ENCODE results near the gene PLXND1.
"Not testable (repeated sequence)": the region's sequence is repeated elsewhere in the genome, so short reads cannot be mapped to it uniquely, and the experiment has no call there.

The PLXND1 gene, protein sequence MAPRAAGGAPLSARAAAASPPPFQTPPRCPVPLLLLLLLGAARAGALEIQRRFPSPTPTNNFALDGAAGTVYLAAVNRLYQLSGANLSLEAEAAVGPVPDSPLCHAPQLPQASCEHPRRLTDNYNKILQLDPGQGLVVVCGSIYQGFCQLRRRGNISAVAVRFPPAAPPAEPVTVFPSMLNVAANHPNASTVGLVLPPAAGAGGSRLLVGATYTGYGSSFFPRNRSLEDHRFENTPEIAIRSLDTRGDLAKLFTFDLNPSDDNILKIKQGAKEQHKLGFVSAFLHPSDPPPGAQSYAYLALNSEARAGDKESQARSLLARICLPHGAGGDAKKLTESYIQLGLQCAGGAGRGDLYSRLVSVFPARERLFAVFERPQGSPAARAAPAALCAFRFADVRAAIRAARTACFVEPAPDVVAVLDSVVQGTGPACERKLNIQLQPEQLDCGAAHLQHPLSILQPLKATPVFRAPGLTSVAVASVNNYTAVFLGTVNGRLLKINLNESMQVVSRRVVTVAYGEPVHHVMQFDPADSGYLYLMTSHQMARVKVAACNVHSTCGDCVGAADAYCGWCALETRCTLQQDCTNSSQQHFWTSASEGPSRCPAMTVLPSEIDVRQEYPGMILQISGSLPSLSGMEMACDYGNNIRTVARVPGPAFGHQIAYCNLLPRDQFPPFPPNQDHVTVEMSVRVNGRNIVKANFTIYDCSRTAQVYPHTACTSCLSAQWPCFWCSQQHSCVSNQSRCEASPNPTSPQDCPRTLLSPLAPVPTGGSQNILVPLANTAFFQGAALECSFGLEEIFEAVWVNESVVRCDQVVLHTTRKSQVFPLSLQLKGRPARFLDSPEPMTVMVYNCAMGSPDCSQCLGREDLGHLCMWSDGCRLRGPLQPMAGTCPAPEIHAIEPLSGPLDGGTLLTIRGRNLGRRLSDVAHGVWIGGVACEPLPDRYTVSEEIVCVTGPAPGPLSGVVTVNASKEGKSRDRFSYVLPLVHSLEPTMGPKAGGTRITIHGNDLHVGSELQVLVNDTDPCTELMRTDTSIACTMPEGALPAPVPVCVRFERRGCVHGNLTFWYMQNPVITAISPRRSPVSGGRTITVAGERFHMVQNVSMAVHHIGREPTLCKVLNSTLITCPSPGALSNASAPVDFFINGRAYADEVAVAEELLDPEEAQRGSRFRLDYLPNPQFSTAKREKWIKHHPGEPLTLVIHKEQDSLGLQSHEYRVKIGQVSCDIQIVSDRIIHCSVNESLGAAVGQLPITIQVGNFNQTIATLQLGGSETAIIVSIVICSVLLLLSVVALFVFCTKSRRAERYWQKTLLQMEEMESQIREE (N-terminal part only)

DNA sequence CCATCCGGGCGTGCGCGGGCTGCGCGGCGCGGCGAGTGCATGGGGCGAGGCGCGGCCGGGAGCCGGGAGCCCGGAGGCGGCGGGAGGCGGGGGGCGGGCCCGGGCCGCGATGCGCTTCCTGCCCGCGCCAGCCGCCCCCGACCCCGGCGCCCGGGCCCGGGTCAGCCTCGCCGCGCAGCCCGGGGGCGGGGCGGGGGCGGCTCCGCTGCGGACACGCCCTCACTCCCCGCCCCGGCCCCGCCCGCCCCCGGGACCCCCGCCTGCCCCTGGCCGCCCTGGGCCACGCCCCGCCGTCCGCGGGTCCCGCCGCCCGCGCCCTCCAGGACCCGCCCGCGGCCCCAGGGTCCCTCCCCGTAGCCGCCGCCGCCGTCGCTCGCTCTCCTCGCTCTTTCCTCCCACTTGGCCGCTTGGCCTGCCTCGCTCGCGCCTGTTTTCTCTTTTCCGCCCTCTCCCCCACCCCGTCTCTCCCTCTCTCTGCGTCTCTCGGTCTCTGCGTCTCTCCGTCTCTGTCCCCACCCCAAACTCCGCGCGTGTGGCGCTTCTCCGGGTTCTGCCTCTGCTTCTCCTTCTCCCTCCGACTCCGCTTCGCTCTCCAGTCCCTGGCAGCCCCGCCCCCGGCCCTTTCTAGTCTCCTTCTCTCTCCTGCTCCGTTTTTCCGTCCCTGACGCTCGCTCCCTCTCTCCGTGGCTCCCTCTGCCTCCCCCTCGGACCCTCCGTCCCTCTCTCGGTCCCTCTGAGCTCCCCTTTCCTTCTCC, at the start of gene PLXND1:
PLXND1 (minus strand) TSS at position 41 of the 755 bp plus-strand sequence; CDS start at position 4, 37 bp downstream.
- DNase-seq: peak; percentile 52 to 77

DNA sequence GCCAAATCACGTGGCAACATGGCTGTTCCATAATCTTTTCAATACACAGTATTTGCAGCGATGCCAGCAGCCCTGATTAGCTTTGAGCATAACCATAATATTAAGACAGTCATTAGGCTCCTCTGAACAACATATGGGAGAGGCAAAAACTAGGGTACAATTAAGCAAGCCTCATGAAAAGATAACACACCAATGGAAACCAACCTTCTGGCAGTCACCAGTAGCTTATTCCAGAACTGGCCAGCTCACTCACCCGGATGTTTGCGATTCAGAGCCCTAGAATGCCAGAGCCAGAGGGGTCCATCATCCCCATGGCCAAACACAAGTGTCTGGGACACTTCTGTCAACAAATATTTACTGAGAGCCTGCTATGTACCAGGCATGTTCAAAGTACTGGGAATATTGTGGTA, 48.8 kb upstream of the PLXND1 start:
- DNase-seq: no peak

DNA sequence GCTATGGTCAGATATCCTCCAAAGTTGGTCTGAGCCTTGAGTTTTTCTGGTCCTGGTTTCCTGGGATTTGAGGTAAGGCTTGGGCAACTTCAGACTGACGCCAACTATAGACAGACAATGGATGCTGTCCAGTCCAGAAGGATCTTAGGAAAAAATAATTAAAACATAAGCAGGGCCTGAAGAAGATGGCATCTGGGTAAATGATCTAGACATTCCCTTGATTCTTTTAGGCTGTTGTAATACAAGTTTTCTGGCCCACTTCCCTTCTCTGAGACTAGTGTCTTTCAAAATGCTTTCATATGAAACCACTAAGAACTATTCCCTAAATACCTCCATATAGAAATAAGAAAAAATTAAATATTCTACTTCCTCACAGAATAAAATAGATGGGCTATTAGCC, 47.7 kb upstream of the PLXND1 start:
- DNase-seq: no peak

DNA sequence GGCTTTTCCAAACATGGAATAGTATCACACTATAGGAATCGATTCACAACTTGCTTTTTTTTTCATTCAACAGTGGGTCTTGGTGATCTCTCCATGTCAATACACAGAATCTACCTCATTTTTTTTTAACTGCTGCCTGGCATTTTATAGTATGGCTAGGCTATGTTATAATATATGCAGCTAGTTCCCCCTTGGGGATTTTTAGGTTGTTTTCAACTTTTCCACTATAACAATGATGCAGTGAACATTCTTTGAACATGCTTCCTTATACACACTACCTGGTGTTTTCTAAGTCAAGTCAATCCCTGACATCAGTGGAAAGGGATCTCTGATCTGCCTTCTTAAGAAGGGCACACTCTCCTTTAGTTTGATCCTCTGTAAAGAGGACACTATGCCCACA, 46.5 kb upstream of the PLXND1 start:
- DNase-seq: no peak

DNA sequence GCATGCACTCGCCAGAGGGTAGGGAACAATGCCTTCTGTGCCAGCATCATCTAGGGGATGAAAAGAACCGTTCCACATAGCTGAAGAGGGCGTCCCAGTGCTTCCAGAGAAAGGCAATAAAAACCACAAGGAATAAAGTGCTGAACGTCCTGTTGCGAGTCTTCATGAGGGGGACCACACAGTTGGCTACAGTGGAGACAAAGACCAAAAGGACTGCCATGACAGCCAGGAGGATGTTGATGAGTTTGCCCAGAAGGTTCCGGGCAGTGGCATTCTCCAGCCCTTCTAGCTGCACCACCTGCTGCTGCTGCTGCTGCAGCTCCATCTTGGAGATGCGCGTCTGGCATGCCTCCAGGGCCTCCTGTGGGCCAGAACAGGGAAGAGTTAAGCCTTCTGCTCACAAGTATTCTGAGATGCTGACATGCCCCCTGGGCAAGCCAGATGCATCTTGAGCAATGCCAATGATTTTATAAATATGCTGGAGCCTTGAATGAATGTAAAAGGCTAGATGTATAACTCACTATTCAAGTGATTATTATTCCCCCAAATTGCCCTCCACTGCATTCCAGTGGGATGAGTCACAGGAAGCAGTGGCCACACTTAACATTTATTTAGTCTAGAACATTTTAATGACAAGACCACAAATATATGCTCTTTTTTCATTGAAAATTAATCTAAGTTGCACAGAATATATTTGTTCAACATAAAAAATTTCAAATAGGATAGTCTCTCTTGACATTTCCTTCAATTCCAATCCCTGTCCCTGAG, 45.1 kb upstream of the PLXND1 start:
- DNase-seq: no peak

DNA sequence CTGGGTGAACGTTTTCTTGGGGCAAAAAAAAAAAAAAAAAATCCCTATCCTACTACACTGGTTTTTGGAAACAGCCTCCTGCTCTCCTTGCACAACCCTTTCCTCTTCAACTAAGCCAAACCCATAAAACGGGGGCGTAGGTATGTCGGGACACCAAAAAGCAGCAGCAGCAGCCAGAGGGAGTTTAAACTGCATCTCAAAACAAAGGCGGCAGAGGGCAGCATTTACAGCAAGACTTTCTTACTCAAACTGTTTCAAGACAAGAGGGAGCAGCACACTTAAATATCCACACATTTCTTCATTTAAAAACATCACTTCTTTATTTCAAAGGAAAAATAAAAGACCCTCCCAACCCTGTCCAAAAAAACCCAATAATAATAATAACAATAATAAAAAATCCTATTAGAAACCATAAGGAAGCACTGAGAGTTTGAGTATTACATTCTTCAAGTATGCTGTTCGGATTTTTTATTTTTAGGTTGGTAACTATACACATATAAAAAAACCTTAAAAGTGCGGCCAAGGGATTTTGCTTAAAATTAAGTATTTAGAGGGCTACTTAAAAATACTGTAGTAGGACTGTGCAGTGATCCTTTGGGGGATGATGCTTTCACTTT, 43.9 kb upstream of the PLXND1 start:
- DNase-seq: peak in 1 of 2 donors; percentile 60

DNA sequence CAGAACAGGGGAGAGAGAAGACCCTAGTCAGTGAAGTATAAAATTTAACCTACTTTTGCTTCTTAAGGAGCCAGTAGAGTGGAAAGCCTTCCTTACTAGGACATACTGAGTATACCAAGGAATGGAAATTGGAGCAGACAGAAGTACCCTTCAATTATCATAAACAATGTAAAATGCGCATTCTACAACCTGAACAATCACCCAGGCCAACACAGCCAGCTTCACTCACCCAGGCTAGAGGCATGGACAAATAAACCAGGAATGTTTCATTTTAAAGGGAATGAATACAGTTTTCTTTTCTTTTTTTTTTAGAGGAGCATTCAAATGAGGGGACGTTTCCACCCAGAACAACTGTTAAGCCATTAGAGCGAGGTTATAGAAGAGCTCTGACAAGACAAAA, 41.9 kb upstream of the PLXND1 start:
- DNase-seq: no peak

DNA sequence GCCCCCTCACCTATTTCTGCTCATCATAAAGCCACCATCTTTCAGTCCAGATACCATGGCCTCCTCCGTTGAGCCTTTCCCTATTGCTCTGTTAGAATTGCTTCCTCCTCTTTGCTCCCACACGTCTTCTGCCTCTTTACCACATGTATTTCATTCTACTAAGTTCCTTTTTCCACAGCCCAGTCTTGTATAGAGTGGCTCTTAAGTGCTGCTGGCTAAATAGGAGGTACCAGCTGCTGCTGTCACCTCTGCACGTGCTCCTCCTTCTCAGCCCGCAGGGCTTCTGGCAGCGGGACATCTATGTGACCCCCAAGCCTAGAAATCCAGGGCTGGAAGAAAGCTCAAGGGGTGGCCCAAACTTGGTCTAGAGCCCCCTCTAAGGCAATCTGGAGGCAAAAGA, 38.8 kb upstream of the PLXND1 start:
- peak in 1 of 2 donors; percentile 56 for DNase-seq

DNA sequence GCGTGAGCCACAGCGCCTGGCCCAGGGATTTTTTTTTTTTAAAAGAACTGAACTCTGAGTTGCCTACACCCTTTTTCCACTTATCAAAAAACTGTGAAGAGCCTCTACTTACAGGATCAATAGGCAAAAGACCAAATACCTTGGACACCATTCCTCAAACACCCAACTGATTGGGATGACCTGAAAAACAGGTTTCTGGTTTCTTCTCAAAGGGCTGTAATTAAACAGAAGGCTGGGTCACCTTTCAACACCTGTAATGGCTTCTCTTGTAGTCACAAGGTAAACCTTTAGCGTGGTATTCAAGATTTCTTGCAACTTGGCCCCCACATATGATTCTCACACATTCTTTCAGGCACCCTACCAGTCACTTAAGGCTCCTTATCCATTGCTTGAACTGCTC, 38.4 kb upstream of the PLXND1 start:
- DNase-seq: no peak

DNA sequence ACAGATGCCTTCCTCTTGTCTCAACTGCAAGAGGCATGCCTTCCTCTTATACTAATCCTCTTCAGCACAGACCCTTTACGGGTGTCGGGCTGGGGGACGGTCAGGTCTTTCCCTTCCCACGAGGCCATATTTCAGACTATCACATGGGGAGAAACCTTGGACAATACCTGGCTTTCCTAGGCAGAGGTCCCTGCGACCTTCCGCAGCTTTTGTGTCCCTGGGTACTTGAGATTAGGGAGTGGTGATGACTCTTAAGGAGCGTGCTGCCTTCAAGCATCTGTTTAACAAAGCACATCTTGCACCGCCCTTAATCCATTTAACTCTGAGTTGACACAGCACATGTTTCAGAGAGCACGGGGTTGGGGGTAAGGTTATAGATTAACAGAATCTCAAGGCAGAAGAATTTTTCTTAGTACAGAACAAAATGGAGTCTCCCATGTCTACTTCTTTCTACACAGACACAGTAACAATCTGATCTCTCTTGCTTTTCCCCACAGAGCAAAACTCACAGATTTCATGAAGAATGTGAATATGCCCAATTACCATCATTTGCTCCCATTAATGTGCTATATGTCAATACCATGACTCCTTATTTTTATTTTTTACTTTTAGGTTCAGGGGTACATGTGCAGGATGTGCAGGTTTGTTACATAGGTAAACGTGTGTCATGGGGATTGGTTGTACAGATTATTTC, 35.2 kb upstream of the PLXND1 start:
- not testable (repeated sequence) for DNase-seq

DNA sequence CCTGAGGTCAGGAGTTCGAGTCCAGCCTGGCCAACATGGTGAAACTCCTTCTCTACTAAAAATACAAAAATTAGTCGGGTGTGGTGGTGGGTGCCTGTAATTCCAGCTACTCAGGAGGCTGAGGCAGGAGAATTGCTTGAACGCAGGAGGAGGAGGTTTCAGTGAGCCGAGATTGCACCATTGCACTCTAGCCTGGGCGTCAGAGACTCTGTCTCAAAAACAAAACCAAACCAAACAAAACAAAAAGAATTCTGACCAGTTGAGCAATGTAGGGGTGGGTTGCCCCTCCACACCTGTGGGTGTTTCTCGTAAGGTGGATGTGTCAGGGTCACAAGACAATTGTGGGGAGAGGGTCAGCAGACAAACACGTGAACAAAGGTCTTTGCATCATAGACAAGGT, 34.5 kb upstream of the PLXND1 start:
- DNase-seq: not testable (repeated sequence)

DNA sequence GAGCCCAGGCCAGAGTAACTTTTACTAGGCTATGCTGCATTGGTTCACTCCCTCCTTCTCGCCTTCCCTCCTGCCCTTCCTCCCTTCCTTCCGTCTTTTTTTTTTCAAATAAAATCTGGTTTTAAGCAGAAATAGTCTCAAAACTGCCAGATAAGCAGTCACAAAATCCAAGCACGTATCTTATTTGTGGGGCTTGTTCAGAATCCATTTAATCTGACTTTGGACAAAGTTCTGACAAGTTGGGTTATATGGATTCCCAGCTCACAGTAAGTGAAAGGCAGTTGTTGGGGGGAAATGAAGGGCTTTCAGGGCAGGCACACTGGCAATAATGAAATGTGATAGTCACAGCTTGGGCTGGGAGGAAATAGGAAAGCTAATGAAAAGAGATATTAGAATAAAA, 32.0 kb upstream of the PLXND1 start:
- no peak for DNase-seq

DNA sequence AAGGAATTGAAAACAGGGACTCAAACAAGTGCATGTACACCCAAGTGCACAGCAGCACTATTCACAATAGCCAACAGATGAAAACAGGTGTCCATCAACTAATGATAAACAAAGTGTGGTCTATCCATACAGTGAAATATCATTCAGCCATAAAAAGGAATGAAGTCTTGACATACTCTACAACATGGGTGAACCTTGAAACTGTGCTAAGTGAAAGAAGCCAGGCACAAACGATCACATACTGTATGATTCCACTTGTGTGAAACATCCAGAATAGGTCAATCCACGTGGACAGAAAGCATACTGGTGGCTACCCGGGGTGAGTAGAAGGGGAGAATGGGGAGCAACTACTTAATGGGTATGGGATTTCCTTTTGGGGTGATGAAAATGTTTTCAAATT, 29.6 kb upstream of the PLXND1 start:
- DNase-seq: no peak

DNA sequence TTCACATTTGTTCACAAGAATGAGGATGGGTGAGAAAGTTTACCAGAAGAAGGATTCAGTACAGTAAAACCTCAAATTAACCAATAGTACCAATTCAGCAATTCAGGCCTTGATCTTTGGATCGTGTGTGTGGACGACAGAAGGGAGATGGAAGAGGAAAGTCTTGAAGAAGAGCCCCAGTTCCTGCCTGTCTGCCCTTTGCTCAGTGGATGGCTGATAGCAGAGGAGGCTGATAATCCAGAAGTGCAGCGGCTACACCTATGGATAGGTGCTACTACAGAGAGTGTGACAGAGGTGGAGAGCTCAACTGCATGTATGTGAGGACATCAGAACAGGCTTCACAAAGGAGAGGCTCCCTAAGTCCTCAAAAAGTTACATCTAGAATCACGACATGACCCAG, 29.2 kb upstream of the PLXND1 start:
- no peak for DNase-seq

DNA sequence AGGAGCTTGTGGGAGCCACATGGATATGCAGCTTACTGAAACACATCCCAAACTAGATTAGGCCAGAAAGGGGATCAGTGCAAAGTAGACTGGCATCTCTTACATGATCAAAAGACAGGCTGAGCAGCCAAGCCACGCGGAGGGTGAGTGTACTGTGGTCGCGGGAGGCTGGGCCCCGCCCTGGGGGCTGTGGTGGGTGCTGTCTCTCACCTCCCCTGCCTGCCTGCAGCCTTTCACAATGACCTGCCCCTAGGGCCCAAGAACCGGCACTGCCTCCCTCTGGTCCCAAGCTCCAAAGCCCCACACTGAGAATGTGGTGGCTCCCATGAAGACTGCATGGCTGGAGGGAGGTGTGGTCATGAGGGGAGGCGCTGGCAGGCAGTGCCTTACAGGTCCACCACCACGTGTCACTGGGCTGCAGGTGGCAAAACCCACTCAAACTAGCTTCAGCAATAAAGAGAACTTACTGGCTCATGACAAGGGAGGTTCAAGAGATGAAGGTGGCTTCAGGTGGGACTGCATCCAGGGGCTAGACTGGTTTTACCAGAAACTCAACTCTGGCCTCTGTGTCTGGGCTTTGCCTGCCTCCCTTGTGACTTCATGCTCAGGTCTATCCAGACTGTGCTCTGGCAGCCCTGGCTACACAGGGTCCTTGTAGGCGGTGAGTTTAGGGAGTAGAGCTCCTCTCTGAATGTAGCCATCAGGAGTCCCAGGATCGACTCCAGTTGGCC, 27.4 kb upstream of the PLXND1 start:
- DNase-seq: no peak

DNA sequence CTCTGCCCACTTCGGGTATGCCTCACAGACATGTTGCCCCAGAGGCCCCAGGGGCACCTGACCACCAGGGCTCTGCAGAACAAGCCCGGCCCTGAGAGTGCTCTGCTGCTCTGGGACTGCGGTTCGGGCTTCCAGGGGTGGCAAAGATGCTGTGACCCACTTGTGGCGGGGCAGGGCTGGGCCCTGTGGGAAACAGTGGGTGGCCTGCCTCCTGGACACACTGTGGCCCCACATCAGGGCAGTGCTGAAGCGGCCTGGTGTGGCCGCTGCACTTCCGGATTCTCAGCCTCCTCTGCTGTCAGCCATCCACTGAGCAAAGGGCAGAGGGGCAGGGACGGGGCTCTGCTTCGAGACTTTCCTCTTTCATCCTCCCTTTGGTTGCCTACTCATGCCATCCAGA, 26.5 kb upstream of the PLXND1 start:
- no peak for DNase-seq

DNA sequence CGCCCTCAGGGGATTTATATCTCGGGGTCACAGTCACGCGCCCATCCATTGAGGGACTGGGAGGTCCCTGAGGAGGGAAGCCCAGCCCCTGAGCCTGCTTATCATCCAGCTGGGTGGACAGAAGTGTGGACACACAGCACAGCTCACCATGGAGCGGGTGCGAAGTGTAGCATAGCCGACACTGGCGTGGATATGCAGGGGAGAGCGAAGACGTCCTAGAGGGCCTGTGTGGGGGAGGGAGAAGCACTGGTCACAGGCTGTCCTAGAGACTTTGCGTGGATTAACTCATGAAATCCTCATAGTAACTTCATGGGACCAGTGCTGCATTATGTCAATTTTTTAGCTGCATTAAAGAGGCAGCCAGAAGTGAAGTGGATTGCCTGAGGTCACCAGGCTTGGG, 26.1 kb upstream of the PLXND1 start:
- DNase-seq: no peak

DNA sequence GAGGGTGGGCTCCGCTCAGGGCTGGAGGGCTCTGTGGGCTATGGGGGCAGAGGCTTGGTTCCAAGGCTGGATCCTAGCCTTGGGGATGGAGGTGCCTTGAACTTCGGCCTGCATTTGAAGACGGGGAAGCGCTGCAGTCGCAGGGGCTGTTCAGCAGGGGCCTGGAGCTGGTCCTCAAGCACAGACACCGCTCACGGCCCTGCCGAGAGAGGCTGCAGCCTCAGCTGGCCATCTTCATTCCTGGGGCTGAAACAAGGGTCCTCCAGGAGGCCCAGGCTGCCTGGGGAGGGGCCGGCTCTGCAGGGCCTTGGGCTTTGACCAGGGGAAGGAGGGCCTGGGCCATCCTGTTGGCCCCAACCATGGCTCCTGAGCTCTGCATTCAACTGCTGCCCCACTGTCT, 25.6 kb upstream of the PLXND1 start:
- DNase-seq: no peak

DNA sequence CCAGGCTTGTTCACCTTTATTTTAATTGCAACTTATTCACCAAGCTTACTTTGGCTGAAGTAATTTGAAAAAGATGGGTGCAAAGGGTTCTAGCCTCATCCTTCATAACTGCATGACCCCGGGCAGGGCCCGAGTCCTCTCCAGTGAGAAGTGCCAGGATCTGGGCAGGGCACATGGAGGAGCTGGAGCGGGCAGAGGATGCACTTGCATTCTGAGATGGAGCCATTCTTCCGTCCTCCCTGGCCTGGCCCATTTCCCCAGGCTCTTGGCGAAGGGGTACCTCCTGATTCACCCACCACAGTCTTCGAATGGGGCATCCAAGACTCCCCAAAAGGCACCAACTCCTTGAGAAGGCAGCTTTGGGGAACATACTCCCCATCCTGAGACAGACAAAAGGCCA, 22.5 kb upstream of the PLXND1 start:
- DNase-seq: no peak

DNA sequence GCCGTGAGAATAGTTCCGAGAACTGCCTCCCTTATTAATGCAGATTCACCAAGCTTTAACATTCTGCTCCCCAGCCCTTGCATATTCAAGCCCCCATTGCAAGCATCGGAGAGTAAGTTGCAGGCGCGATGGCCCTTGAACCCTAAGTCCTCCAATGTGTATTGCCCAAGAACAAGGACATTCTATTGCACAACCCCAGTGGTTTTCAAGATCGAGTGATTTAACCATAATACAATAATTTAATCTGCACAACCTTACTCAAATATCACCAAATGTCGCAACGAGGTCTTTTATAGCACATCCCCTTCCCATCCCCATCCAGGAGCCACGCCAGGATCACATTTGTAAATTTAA, 21.7 kb upstream of the PLXND1 start:
- DNase-seq: no peak

All from bone marrow (tissue), 2 donors.